Measurements from ENCODE around the gene SEC16A.

The SEC16A gene

GRCh38 chr9:136442265-136442664 is 40.6 kb downstream of the SEC16A start:
- Histone ChIP-seq H3K36me3 (ENCODE audit: control insufficient read depth in 2 of 2, insufficient read depth in 2 of 2, low read length in 2 of 2) (peaks cover 38 to 55% of the 10 kb centered on the region in 2 donors), H3K4me1 (ENCODE audit: control insufficient read depth, insufficient read depth, low read length) (peaks cover 24% of the 10 kb centered on the region), H3K9me3 (ENCODE audit: control insufficient read depth in 2 of 2, low read length in 2 of 2) (no peaks in the 10 kb centered on the region), H3K4me3 (ENCODE audit: low read length in 2 of 2) (no peak overlapping the region), H3K27ac (ENCODE audit: low read length) (no peak overlapping the region), H3K27me3 (ENCODE audit: control insufficient read depth in 1 of 2, insufficient read depth in 2 of 2, low read length in 2 of 2) (no peaks in the 10 kb centered on the region), H3K9ac (ENCODE audit: low read length in 2 of 2) (no peak overlapping the region)

GRCh38 chr9:136441681-136442245 is 41.1 kb downstream of the SEC16A start:
- no peak overlapping the region for H3K9ac ChIP-seq (ENCODE audit: low read length in 2 of 2)
- H3K4me1 ChIP-seq (ENCODE audit: control insufficient read depth, insufficient read depth, low read length): peaks cover 29% of the 10 kb centered on the region
- peaks cover 33 to 50% of the 10 kb centered on the region in 2 donors for H3K36me3 ChIP-seq (ENCODE audit: control insufficient read depth in 2 of 2, insufficient read depth in 2 of 2, low read length in 2 of 2)
- H3K4me3 ChIP-seq (ENCODE audit: low read length in 2 of 2): no peak overlapping the region
- H3K9me3 ChIP-seq (ENCODE audit: control insufficient read depth in 2 of 2, low read length in 2 of 2): no peaks in the 10 kb centered on the region
- H3K27me3 ChIP-seq (ENCODE audit: control insufficient read depth in 1 of 2, insufficient read depth in 2 of 2, low read length in 2 of 2): no peaks in the 10 kb centered on the region
- H3K27ac ChIP-seq (ENCODE audit: low read length): no peak overlapping the region

DNA sequence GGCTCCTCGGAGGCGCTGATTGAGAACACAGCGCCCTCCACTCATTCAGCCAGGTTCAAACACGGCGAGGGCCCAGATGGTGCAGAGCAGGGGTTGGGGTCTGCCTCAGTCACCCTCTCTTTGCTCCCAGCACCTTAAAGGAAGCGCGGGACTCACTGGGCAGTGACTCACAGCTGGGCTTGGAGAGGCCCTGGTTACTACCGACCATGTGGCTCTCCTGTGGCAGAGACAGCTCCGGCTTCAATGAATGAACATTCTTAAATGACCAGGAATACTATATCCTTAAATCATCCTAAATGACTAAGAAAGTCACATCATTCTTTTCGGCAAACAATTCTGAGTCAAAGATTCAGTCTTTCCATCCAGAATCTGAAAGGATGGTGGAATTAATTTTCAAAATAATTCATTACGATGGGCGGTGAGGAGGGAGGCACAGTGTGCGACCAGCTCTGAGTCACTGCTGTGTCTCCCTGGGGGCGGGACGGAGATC is 41.6 kb downstream of the SEC16A start:
- Histone ChIP-seq H3K9me3 (ENCODE audit: control insufficient read depth in 2 of 2, low read length in 2 of 2) (no peaks in the 10 kb centered on the region), H3K9ac (ENCODE audit: low read length in 2 of 2) (no peak overlapping the region), H3K4me1 (ENCODE audit: control insufficient read depth, insufficient read depth, low read length) (peaks cover 34% of the 10 kb centered on the region), H3K27me3 (ENCODE audit: control insufficient read depth in 1 of 2, insufficient read depth in 2 of 2, low read length in 2 of 2) (no peaks in the 10 kb centered on the region), H3K27ac (ENCODE audit: low read length) (no peak overlapping the region), H3K4me3 (ENCODE audit: low read length in 2 of 2) (no peak overlapping the region), H3K36me3 (ENCODE audit: control insufficient read depth in 2 of 2, insufficient read depth in 2 of 2, low read length in 2 of 2) (peaks cover 30 to 46% of the 10 kb centered on the region in 2 donors)

- no peak within 1 kb of the TSS for H3K27ac ChIP-seq (ENCODE audit: low read length)
- peak within 1 kb of the TSS; percentile 70 to 80 for H3K4me3 ChIP-seq (ENCODE audit: low read length in 2 of 2)
- no peaks in the 10 kb centered on the region for H3K27me3 ChIP-seq (ENCODE audit: control insufficient read depth in 1 of 2, insufficient read depth in 2 of 2, low read length in 2 of 2)
- peaks cover 34% of the 10 kb centered on the region for H3K4me1 ChIP-seq (ENCODE audit: control insufficient read depth, insufficient read depth, low read length)
- peaks cover 18 to 40% of the 10 kb centered on the region in 2 donors for H3K36me3 ChIP-seq (ENCODE audit: control insufficient read depth in 2 of 2, insufficient read depth in 2 of 2, low read length in 2 of 2)
- H3K9me3 ChIP-seq (ENCODE audit: control insufficient read depth in 2 of 2, low read length in 2 of 2): no peaks in the 10 kb centered on the region
- peak within 1 kb of the TSS; percentile 64 to 73 for H3K9ac ChIP-seq (ENCODE audit: low read length in 2 of 2)
Observed at GRCh38 chr9:136439481-136440408, 43.1 kb downstream of the SEC16A start, which contains the start of gene INPP5E. TSS of gene INPP5E (minus strand) at chr9:136439845. CDS start at chr9:136439419, 426 bp downstream.

GRCh38 chr9:136438548-136439480 is 44.0 kb downstream of the SEC16A start:
- peak overlapping the region; percentile 70 to 80 for H3K4me3 ChIP-seq (ENCODE audit: low read length in 2 of 2)
- H3K9me3 ChIP-seq (ENCODE audit: control insufficient read depth in 2 of 2, low read length in 2 of 2): no peaks in the 10 kb centered on the region
- H3K27ac ChIP-seq (ENCODE audit: low read length): no peak overlapping the region
- peak overlapping the region; percentile 64 to 73 for H3K9ac ChIP-seq (ENCODE audit: low read length in 2 of 2)
- H3K4me1 ChIP-seq (ENCODE audit: control insufficient read depth, insufficient read depth, low read length): peaks cover 34% of the 10 kb centered on the region
- peaks cover 12 to 33% of the 10 kb centered on the region in 2 donors for H3K36me3 ChIP-seq (ENCODE audit: control insufficient read depth in 2 of 2, insufficient read depth in 2 of 2, low read length in 2 of 2)
- H3K27me3 ChIP-seq (ENCODE audit: control insufficient read depth in 1 of 2, insufficient read depth in 2 of 2, low read length in 2 of 2): no peaks in the 10 kb centered on the region

DNA sequence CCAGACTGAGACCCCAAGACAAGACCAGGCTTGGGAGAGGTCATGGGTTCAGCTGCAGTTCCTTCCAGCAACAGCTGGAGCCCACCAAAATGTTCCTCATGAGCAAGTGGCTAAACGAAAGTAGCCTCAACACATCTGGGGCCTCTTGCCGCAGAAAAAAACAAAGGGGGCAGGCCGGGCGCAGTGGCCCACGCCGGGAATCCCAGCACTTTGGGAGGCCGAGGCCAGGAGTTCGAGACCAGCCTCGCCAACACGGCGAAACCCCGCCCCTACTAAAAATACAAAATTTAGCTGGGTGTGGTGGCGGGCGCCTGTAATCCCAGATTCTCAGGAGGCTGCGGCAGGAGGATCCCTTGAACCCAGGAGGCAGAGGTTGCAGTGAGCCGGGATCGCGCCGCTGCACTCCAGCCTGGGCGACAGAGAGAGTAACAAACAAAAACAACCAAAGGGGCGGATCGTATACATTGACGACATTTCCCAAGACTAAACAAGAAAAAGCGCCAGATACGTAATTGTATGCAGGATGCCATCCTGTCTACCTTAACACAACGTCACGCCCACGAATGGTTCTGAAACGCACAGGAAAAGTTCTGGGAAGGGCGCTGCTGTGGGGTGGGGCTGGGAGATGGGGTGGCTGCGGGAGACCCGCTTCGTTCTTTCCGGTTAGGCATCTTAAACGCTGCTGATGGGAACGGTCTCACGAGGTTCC is 44.8 kb downstream of the SEC16A start:
- H3K9ac ChIP-seq (ENCODE audit: low read length in 2 of 2): peak overlapping the region; percentile 64 to 73
- no peaks in the 10 kb centered on the region for H3K27me3 ChIP-seq (ENCODE audit: control insufficient read depth in 1 of 2, insufficient read depth in 2 of 2, low read length in 2 of 2)
- H3K4me1 ChIP-seq (ENCODE audit: control insufficient read depth, insufficient read depth, low read length): peaks cover 34% of the 10 kb centered on the region
- H3K9me3 ChIP-seq (ENCODE audit: control insufficient read depth in 2 of 2, low read length in 2 of 2): no peaks in the 10 kb centered on the region
- H3K27ac ChIP-seq (ENCODE audit: low read length): no peak overlapping the region
- peaks cover 10 to 27% of the 10 kb centered on the region in 2 donors for H3K36me3 ChIP-seq (ENCODE audit: control insufficient read depth in 2 of 2, insufficient read depth in 2 of 2, low read length in 2 of 2)
- H3K4me3 ChIP-seq (ENCODE audit: low read length in 2 of 2): peak overlapping the region; percentile 70 to 80

DNA sequence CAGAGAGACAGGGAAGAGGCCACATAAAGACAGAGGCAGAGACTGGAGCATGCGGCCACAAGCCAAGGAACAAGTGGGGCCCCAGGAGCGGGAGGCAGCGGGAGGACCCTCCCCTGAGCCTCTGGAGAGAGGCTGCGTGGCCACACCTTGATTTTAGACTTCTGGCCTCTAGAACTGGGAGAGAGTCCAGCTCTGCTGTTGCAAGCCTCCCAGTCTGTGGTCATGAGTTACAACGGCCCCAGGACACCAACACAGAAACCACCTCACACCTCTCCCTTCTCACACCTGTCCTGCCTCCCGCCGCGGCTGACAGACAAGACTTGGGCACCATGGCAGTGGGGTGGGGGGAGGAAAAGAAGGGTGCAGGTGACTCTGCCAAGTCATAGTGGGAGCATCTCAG is 45.4 kb downstream of the SEC16A start:
- Histone ChIP-seq H3K4me1 (ENCODE audit: control insufficient read depth, insufficient read depth, low read length) (peaks cover 34% of the 10 kb centered on the region), H3K4me3 (ENCODE audit: low read length in 2 of 2) (peak overlapping the region; percentile 49 to 80), H3K27ac (ENCODE audit: low read length) (no peak overlapping the region), H3K27me3 (ENCODE audit: control insufficient read depth in 1 of 2, insufficient read depth in 2 of 2, low read length in 2 of 2) (no peaks in the 10 kb centered on the region), H3K9me3 (ENCODE audit: control insufficient read depth in 2 of 2, low read length in 2 of 2) (no peaks in the 10 kb centered on the region), H3K9ac (ENCODE audit: low read length in 2 of 2) (peak overlapping the region; percentile 55 to 64), H3K36me3 (ENCODE audit: control insufficient read depth in 2 of 2, insufficient read depth in 2 of 2, low read length in 2 of 2) (peaks cover 4 to 27% of the 10 kb centered on the region in 2 donors)

- Histone ChIP-seq H3K9ac (ENCODE audit: low read length in 2 of 2) (no peak overlapping the region), H3K27me3 (ENCODE audit: control insufficient read depth in 1 of 2, insufficient read depth in 2 of 2, low read length in 2 of 2) (no peaks in the 10 kb centered on the region), H3K4me3 (ENCODE audit: low read length in 2 of 2) (no peak overlapping the region), H3K36me3 (ENCODE audit: control insufficient read depth in 2 of 2, insufficient read depth in 2 of 2, low read length in 2 of 2) (peaks cover 0 to 18% of the 10 kb centered on the region in 2 donors), H3K27ac (ENCODE audit: low read length) (no peak overlapping the region), H3K4me1 (ENCODE audit: control insufficient read depth, insufficient read depth, low read length) (peaks cover 34% of the 10 kb centered on the region), H3K9me3 (ENCODE audit: control insufficient read depth in 2 of 2, low read length in 2 of 2) (no peaks in the 10 kb centered on the region)
Observed at GRCh38 chr9:136436055-136436634, 46.7 kb downstream of the SEC16A start.

DNA sequence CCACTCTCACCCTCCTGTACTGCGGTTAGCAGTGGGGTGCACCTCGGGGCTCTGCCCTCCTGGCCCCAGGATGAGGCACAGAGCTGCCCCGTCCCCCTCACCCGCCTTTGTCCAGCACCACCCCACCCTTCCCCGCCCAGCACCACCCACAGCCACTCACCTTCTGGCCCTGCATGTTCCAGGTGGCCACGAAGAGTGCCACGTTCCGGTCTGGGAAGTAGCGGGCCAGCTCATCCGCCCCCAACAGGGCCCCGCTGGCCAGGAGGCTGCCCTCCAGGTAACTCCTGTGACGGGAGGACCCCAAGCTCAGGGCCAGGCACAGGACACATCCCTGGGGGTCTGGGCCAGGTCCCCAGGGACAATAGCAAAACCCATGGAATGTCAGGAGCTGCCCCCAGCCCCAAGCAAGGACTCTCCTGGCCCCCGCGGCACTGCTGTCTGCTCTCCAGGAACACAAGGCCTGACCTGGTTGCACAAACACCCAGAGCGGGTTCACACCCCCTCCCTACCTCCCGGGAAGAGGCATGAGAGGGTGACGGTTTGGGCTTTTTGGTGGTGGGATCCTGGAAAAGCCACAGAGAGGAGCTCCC is 48.2 kb downstream of the SEC16A start:
- Histone ChIP-seq H3K4me1 (ENCODE audit: control insufficient read depth, insufficient read depth, low read length) (peaks cover 30% of the 10 kb centered on the region), H3K36me3 (ENCODE audit: control insufficient read depth in 2 of 2, insufficient read depth in 2 of 2, low read length in 2 of 2) (peaks cover 0 to 22% of the 10 kb centered on the region in 2 donors), H3K4me3 (ENCODE audit: low read length in 2 of 2) (no peak overlapping the region), H3K27me3 (ENCODE audit: control insufficient read depth in 1 of 2, insufficient read depth in 2 of 2, low read length in 2 of 2) (no peaks in the 10 kb centered on the region), H3K9me3 (ENCODE audit: control insufficient read depth in 2 of 2, low read length in 2 of 2) (no peaks in the 10 kb centered on the region), H3K9ac (ENCODE audit: low read length in 2 of 2) (no peak overlapping the region), H3K27ac (ENCODE audit: low read length) (no peak overlapping the region)

Measured in stomach smooth muscle (tissue), 2 donors.